ENCODE data around the gene FYN.

DNA sequence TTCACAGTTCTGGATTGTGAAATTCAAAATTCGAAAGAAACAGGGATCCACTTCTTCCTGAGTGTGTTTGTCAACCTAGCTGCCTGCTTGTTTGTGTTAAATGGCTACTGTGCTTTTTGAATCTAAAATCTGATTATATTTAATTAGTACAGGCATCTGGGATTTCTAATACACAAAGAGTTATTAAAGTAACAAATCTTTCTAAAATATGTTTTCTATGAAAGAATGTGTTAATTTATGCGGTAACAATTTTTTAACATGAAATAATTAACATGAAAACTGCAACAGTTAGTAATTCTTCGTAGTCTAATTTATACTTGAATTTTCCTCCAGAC, 186.4 kb downstream of the FYN start:
- TF ChIP-seq POLR2A (IDR thresholded peaks at IDR 0.05; ENCODE audit: control extremely low read depth in 1 of 2, low read depth in 2 of 2, low read length in 2 of 2) (no peak), PHF8 (conservative IDR thresholded peaks at IDR 0.05; ENCODE audit: low read depth, low read length) (no peak), HDAC6 (IDR thresholded peaks at IDR 0.05; ENCODE audit: low read depth, low read length) (no peak), YY1 (IDR thresholded peaks at IDR 0.05; ENCODE audit: low read depth, low read length) (no peak), POLR2AphosphoS5 (IDR thresholded peaks at IDR 0.05; ENCODE audit: low read depth, low read length) (no peak), RAD21 (IDR thresholded peaks at IDR 0.05 in 1 of 2, conservative IDR thresholded peaks at IDR 0.05 in 1 of 2; ENCODE audit: low read depth in 2 of 2, low read length in 2 of 2) (no peak), RBBP5 (IDR thresholded peaks at IDR 0.05; ENCODE audit: borderline replicate concordance, low read depth, low read length) (no peak), SP2 (IDR thresholded peaks at IDR 0.05; ENCODE audit: low read length) (no peak), KDM5A (IDR thresholded peaks at IDR 0.05; ENCODE audit: low read length) (no peak)
- TF ChIP-seq, protein P1, sequence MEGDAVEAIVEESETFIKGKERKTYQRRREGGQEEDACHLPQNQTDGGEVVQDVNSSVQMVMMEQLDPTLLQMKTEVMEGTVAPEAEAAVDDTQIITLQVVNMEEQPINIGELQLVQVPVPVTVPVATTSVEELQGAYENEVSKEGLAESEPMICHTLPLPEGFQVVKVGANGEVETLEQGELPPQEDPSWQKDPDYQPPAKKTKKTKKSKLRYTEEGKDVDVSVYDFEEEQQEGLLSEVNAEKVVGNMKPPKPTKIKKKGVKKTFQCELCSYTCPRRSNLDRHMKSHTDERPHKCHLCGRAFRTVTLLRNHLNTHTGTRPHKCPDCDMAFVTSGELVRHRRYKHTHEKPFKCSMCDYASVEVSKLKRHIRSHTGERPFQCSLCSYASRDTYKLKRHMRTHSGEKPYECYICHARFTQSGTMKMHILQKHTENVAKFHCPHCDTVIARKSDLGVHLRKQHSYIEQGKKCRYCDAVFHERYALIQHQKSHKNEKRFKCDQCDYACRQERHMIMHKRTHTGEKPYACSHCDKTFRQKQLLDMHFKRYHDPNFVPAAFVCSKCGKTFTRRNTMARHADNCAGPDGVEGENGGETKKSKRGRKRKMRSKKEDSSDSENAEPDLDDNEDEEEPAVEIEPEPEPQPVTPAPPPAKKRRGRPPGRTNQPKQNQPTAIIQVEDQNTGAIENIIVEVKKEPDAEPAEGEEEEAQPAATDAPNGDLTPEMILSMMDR (IDR thresholded peaks at IDR 0.05; ENCODE audit: control extremely low read depth in 1 of 3, insufficient read depth in 1 of 3, low read depth in 1 of 3, low read length in 3 of 3), result no peak
